IMR-90 (cell line): Measurements from ENCODE around the gene UGGT1. TPM values are rescaled to one million over a fixed set of nuclear protein-coding genes. Genes with fewer than 3 reads are reported as not detected.

Source experiments
- ATAC-seq: fragments of 200-7000 bp; cut with Tn5 transposase; 2 replicates; pipeline ENCODE4 v1.9.1; 2020; ENCODE audit warnings: low read depth, mild to moderate bottlenecking, moderate library complexity
- BruUV-seq: library from RNA; stranded (reverse); fragments of 400-500 nt; replicated peaks from 2 replicates; lab custom pipeline; 2021; lab: Mats Ljungman, UMichigan
- CTCF ChIA-PET: fragments of 300-600 bp; formaldehyde crosslinking; extraction: SDS; loops from one replicate; lab custom pipeline; 2021; ENCODE audit warnings: antibody characterized with exemption; lab: Yijun Ruan, JAX
- POLR2A ChIA-PET: fragments of 300-600 bp; sonication (Branson Sonifier 250); formaldehyde crosslinking; loops from one replicate; lab custom pipeline; 2022; ENCODE audit warnings: antibody characterized with exemption; ENCODE audit not compliant: unreplicated experiment; lab: Charles Lee
- DNase-seq: peaks from one replicate; pipeline ENCODE4 v3.0.0; 2013
- H2AFZ ChIP-seq: replicated peaks from 2 replicates; pipeline ENCODE3; 2013; ENCODE audit warnings: low read length, mild to moderate bottlenecking; ENCODE audit not compliant: poor library complexity
- H2AK5ac ChIP-seq: 2 replicates; pipeline ENCODE4 v1.6.1; 2013; ENCODE audit warnings: low read depth, low read length, inconsistent platforms
- H2AK9ac ChIP-seq: replicated peaks from 2 replicates; pipeline ENCODE3; 2013; ENCODE audit warnings: mild to moderate bottlenecking, low read depth, low read length, moderate library complexity; ENCODE audit not compliant: poor library complexity
- H2BK120ac ChIP-seq: 2 replicates; pipeline ENCODE4 v1.6.1; 2013; ENCODE audit warnings: low read depth, low read length, inconsistent platforms
- H2BK15ac ChIP-seq: 3 replicates; pipeline ENCODE4 v1.6.1; 2013; ENCODE audit warnings: low read depth, low read length, inconsistent platforms
- H2BK20ac ChIP-seq: 2 replicates; pipeline ENCODE4 v1.6.1; 2013; ENCODE audit warnings: low read depth, mild to moderate bottlenecking, inconsistent platforms, low read length, moderate library complexity
- H2BK5ac ChIP-seq: 2 replicates; pipeline ENCODE4 v1.6.1; 2013; ENCODE audit warnings: mild to moderate bottlenecking, low read depth, low read length, inconsistent platforms; ENCODE audit not compliant: poor library complexity, severe bottlenecking
- H3K14ac ChIP-seq: replicated peaks from 2 replicates; pipeline ENCODE4 v1.6.1; 2013; ENCODE audit warnings: low read depth, low read length, inconsistent platforms
- H3K18ac ChIP-seq: 2 replicates; pipeline ENCODE4 v1.6.1; 2013; ENCODE audit warnings: low read depth, low read length, control low read depth
- H3K23ac ChIP-seq: 2 replicates; pipeline ENCODE4 v1.6.1; 2013; ENCODE audit warnings: low read depth, low read length, inconsistent platforms
- H3K27ac ChIP-seq: 2 replicates; pipeline ENCODE4 v1.5.1; 2013; ENCODE audit warnings: mild to moderate bottlenecking, control low read depth, low read length; ENCODE audit not compliant: insufficient read depth
- H3K27me3 ChIP-seq: 2 replicates; pipeline ENCODE4 v1.6.1; 2013; ENCODE audit warnings: low read length; ENCODE audit not compliant: control insufficient read depth, insufficient read depth
- H3K36me3 ChIP-seq: 2 replicates; pipeline ENCODE4 v1.6.1; 2013; ENCODE audit warnings: low read length, mixed read lengths; ENCODE audit not compliant: control insufficient read depth, insufficient read depth
- H3K4ac ChIP-seq: 2 replicates; pipeline ENCODE4 v1.6.1; 2013; ENCODE audit warnings: low read depth, low read length, inconsistent platforms
- H3K4me1 ChIP-seq: 2 replicates; pipeline ENCODE4 v1.6.1; 2013; ENCODE audit warnings: low read length, mixed read lengths; ENCODE audit not compliant: control insufficient read depth, insufficient read depth
- H3K4me2 ChIP-seq: 2 replicates; pipeline ENCODE4 v1.6.1; 2013; ENCODE audit warnings: low read depth, mild to moderate bottlenecking, control low read depth, low read length, moderate library complexity
- H3K4me3 ChIP-seq: 2 replicates; pipeline ENCODE4 v1.5.1; 2013; ENCODE audit warnings: low read depth, mild to moderate bottlenecking, control low read depth, low read length, moderate library complexity; ENCODE audit not compliant: insufficient read depth
- H3K56ac ChIP-seq: 2 replicates; pipeline ENCODE4 v1.6.1; 2013; ENCODE audit warnings: low read length, inconsistent platforms; ENCODE audit not compliant: insufficient read depth; ENCODE audit errors: extremely low read depth
- H3K79me1 ChIP-seq, 2 experiments: 2 replicates each; pipeline ENCODE4 v1.6.1; 2013; ENCODE audit warnings: low read length in 2 of 2, inconsistent platforms in 1 of 2, low read depth in 1 of 2
- H3K9ac ChIP-seq: 2 replicates; pipeline ENCODE4 v1.6.1; 2013; ENCODE audit warnings: low read depth, low read length, control low read depth
- H3K9me1 ChIP-seq: 2 replicates; pipeline ENCODE4 v1.6.1; 2013; ENCODE audit warnings: low read length, inconsistent platforms; ENCODE audit not compliant: insufficient read depth
- H3K9me3 ChIP-seq: 2 replicates; pipeline ENCODE4 v1.6.1; 2013; ENCODE audit warnings: low read length; ENCODE audit not compliant: control insufficient read depth, insufficient read depth
- H4K20me1 ChIP-seq: 2 replicates; pipeline ENCODE4 v1.6.1; 2013; ENCODE audit warnings: low read length, inconsistent platforms; ENCODE audit not compliant: insufficient read depth
- H4K5ac ChIP-seq: 2 replicates; pipeline ENCODE4 v1.6.1; 2013; ENCODE audit warnings: mild to moderate bottlenecking, low read depth, low read length, control low read depth
- H4K8ac ChIP-seq, 2 experiments: 2 replicates each; pipeline ENCODE4 v1.6.1; 2013; ENCODE audit warnings: low read depth in 2 of 2, low read length in 2 of 2, control low read depth in 1 of 2, inconsistent platforms in 1 of 2
- H4K91ac ChIP-seq: 2 replicates; pipeline ENCODE4 v1.6.1; 2013; ENCODE audit warnings: low read depth, low read length, inconsistent platforms; ENCODE audit not compliant: insufficient read depth
- BHLHE40 ChIP-seq: fragments of 150-350 bp; IDR thresholded peaks from 2 replicates; pipeline ENCODE4 v1.6.1; 2016; ENCODE audit warnings: mild to moderate bottlenecking, low read depth, low read length
- CTCF ChIP-seq: conservative IDR thresholded peaks from 2 replicates; pipeline ENCODE4 v1.5.1; 2012; ENCODE audit warnings: mild to moderate bottlenecking, low read depth, low read length, improper control_type of control experiment
- MAFK ChIP-seq: IDR thresholded peaks from 2 replicates; pipeline ENCODE4 v1.6.1; 2012; ENCODE audit warnings: low read depth, low read length, improper control_type of control experiment
- MAZ ChIP-seq: IDR thresholded peaks from 2 replicates; pipeline ENCODE4 v1.6.1; 2012; ENCODE audit warnings: low read depth, mild to moderate bottlenecking, low read length, improper control_type of control experiment, moderate library complexity, borderline replicate concordance
- MXI1 ChIP-seq: IDR thresholded peaks from 2 replicates; pipeline ENCODE4 v1.6.1; 2012; ENCODE audit warnings: low read depth, mild to moderate bottlenecking, low read length, moderate library complexity, borderline replicate concordance
- RAD21 ChIP-seq: IDR thresholded peaks from 2 replicates; pipeline ENCODE4 v1.6.1; 2012; ENCODE audit warnings: low read length, improper control_type of control experiment
- SMC3 ChIP-seq: fragments of 150-350 bp; IDR thresholded peaks from 2 replicates; pipeline ENCODE4 v1.6.1; 2016; ENCODE audit warnings: low read depth, mild to moderate bottlenecking, antibody characterized with exemption, low read length, moderate library complexity
- WGBS, 2 experiments: methylation state at CpG; one replicate each; pipeline versions ENCODE4 v1.1.5 to v1.1.7; 2013; ENCODE audit warnings: missing lambda C conversion rate in 2 of 2; ENCODE audit not compliant: insufficient read length in 1 of 2; ENCODE audit errors: extremely low coverage in 2 of 2; 5-methylcytosine and 5-hydroxymethylcytosine counted together
- dilution Hi-C: fragments of 300-500 bp; cut with HindIII; formaldehyde crosslinking; loops from one replicate; pipeline ENCODE4 v1.14.3; 2018; ENCODE audit warnings: low sequenced_read_pairs; ENCODE audit not compliant: unreplicated experiment
- in situ Hi-C: fragments of 300-500 bp; cut with MboI; formaldehyde crosslinking; loops from 3 replicates; pipeline ENCODE4 v1.14.3; 2019; ENCODE audit warnings: low sequenced_read_pairs, inconsistent platforms, mixed read lengths
- intact Hi-C: fragments of 100-400 bp; cut with micrococcal nuclease; formaldehyde crosslinking; loops from 2 replicates; pipeline ENCODE4 v1.10.0; 2022
- polyA plus RNA-seq, 3 experiments: library from polyadenylated mRNA; depleted of rRNA; stranded (reverse); fragments of >200 nt; gene quantifications; 2 replicates each; pipeline ENCODE4 v1.2.3, GENCODE V29; 2012; ENCODE audit warnings: low replicate concordance in 1 of 3
- total RNA-seq: library from RNA; depleted of rRNA; stranded (reverse); fragments of >200 nt; gene quantifications from 2 replicates; pipeline ENCODE4 v1.2.3, GENCODE V29; 2012

Gene UGGT1
- total and polyA plus RNA-seq, 2 of the 4 experiments (the other 2 are of a cell fraction), result 26.1 to 71.3 TPM

- dilution Hi-C loops (no loop called here), in situ Hi-C loops (no loop called here), intact Hi-C loops (loop anchor here (1.0 to 5.0 kb wide), 3 partner anchors 49 to 171 kb away; no protein-coding TSS in a partner anchor)
- Histone ChIP-seq H3K9me3 (no peaks in the 10 kb centered on the region), H3K4ac (peak overlapping the region; percentile 77), H3K4me1 (peaks cover 15% of the 10 kb centered on the region), H4K5ac (0 out of 2 replicates have a peak overlapping the region, but pooled peaks have one; percentile 9), H3K79me1 (no peaks in the 10 kb centered on the region), H3K27me3 (no peaks in the 10 kb centered on the region; the same call in 1 of the 2 replicates), H2AK9ac (peak overlapping the region; percentile 92), H3K9me1 (peaks cover 12% of the 10 kb centered on the region), H2AK5ac (peak overlapping the region; percentile 66; the same call in 1 of the 2 replicates), H3K4me3 (peak overlapping the region; percentile 40), H3K18ac (peak overlapping the region; percentile 18; the same call in 1 of the 2 replicates), H3K27ac (no peak overlapping the region; the same call in 1 of the 2 replicates), H2BK120ac (peak overlapping the region; percentile 86), H3K4me2 (peak overlapping the region; percentile 89), H4K20me1 (peaks cover 3% of the 10 kb centered on the region), H3K14ac (peak overlapping the region; percentile 74; the same call in 1 of the 2 replicates), H2BK20ac (peak overlapping the region; percentile 67; the same call in 1 of the 2 replicates), H2AFZ (peak overlapping the region; percentile 97), H3K9ac (peak overlapping the region; percentile 61), H2BK5ac (no peak overlapping the region), H3K56ac (0 out of 2 replicates have a peak overlapping the region, but pooled peaks have one; percentile 43), H4K8ac (peak overlapping the region; percentile 47 to 72; a peak in 3 of 4 replicates), H4K91ac (peak overlapping the region; percentile 56), H3K23ac (peak overlapping the region; percentile 90), H2BK15ac (no peak overlapping the region; the same call in 2 of the 3 replicates), H3K36me3 (no peaks in the 10 kb centered on the region)
- no TSS peak for BruUV-seq
- TF ChIP-seq MXI1 (peak; percentile 42; the same call in 1 of the 2 replicates), SMC3 (peak; percentile 65), RAD21 (peak; percentile 66), BHLHE40 (no peak), MAFK (no peak), MAZ (peak; percentile 71; the same call in 1 of the 2 replicates), CTCF (peak; percentile 76)
- ChIA-PET CTCF (interaction anchor here (0.7 to 0.9 kb wide), 2 partner anchors 48 to 67 kb away, joined by 3 read pairs; no protein-coding TSS in a partner anchor), POLR2A (no interaction called here)
- 4% methylated on average over 24 of the region's 84 CpGs; no CpG with 5 or more reads in 1 of the 2 experiments for WGBS, 2 experiments
- DNase-seq (peak; percentile 66), ATAC-seq (peak; percentile 91)
Measured at GRCh38 chr2:128232965-128233789, 142.2 kb downstream of the UGGT1 start.
